HL-60 (cell line): ENCODE results near the gene ETV3.

Experiments
- GABPA ChIP-seq: IDR thresholded peaks from 2 replicates; pipeline ENCODE4 v1.6.1; 2012; ENCODE audit warnings: low read depth
- POLR2AphosphoS5 ChIP-seq: IDR thresholded peaks from 2 replicates; pipeline ENCODE4 v1.6.1; 2012; ENCODE audit warnings: low read depth
- TF ChIP-seq, protein P1 (sequence below): IDR thresholded peaks from one replicate; pipeline ENCODE4 v1.5.1; 2011; ENCODE audit warnings: low read length, control low read depth, inconsistent platforms; ENCODE audit not compliant: insufficient read depth
- TF ChIP-seq, protein P2 (sequence below): IDR thresholded peaks from 2 replicates; pipeline ENCODE4 v1.6.1; 2012; ENCODE audit warnings: low read depth; ENCODE audit not compliant: insufficient replicate concordance

- TF ChIP-seq, protein P1, sequence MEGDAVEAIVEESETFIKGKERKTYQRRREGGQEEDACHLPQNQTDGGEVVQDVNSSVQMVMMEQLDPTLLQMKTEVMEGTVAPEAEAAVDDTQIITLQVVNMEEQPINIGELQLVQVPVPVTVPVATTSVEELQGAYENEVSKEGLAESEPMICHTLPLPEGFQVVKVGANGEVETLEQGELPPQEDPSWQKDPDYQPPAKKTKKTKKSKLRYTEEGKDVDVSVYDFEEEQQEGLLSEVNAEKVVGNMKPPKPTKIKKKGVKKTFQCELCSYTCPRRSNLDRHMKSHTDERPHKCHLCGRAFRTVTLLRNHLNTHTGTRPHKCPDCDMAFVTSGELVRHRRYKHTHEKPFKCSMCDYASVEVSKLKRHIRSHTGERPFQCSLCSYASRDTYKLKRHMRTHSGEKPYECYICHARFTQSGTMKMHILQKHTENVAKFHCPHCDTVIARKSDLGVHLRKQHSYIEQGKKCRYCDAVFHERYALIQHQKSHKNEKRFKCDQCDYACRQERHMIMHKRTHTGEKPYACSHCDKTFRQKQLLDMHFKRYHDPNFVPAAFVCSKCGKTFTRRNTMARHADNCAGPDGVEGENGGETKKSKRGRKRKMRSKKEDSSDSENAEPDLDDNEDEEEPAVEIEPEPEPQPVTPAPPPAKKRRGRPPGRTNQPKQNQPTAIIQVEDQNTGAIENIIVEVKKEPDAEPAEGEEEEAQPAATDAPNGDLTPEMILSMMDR: no peak
- TF ChIP-seq, protein P2, sequence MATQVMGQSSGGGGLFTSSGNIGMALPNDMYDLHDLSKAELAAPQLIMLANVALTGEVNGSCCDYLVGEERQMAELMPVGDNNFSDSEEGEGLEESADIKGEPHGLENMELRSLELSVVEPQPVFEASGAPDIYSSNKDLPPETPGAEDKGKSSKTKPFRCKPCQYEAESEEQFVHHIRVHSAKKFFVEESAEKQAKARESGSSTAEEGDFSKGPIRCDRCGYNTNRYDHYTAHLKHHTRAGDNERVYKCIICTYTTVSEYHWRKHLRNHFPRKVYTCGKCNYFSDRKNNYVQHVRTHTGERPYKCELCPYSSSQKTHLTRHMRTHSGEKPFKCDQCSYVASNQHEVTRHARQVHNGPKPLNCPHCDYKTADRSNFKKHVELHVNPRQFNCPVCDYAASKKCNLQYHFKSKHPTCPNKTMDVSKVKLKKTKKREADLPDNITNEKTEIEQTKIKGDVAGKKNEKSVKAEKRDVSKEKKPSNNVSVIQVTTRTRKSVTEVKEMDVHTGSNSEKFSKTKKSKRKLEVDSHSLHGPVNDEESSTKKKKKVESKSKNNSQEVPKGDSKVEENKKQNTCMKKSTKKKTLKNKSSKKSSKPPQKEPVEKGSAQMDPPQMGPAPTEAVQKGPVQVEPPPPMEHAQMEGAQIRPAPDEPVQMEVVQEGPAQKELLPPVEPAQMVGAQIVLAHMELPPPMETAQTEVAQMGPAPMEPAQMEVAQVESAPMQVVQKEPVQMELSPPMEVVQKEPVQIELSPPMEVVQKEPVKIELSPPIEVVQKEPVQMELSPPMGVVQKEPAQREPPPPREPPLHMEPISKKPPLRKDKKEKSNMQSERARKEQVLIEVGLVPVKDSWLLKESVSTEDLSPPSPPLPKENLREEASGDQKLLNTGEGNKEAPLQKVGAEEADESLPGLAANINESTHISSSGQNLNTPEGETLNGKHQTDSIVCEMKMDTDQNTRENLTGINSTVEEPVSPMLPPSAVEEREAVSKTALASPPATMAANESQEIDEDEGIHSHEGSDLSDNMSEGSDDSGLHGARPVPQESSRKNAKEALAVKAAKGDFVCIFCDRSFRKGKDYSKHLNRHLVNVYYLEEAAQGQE: no peak
- TF ChIP-seq POLR2AphosphoS5 (no peak), GABPA (no peak)
Observed at GRCh38 chr1:157142201-157142600, 4.0 kb upstream of the ETV3 start.
